Fibroblast of lung (primary cell): Measurements from ENCODE around the gene ALDH1L2.

Source experiments
- CTCF ChIP-seq, 2 donors: IDR thresholded peaks in 1 of 2; conservative IDR thresholded peaks in 1 of 2; 1 replicate in 1 of 2; 2 replicates in 1 of 2; pipeline ENCODE4 v1.5.1; 2011 to 2012; ENCODE audit warnings: low read length in 2 of 2, control low read depth in 1 of 2, inconsistent platforms in 1 of 2, low read depth in 1 of 2, mild to moderate bottlenecking in 1 of 2
- EZH2 ChIP-seq: IDR thresholded peaks from 2 replicates; pipeline ENCODE4 v1.5.1; 2012; ENCODE audit warnings: low read length, control low read depth, mild to moderate bottlenecking; ENCODE audit errors: missing control alignments

- TF ChIP-seq CTCF (conservative IDR thresholded peaks at IDR 0.05 in 1 of 2, IDR thresholded peaks at IDR 0.05 in 1 of 2; ENCODE audit: low read depth in 1 of 2, low read length in 2 of 2) (no peak), EZH2 (no peak)
These were observed 15.1 kb upstream of the ALDH1L2 start for GRCh38 chr12:105099356-105099755.
